Mucosa of rectum (tissue), 2 donors: ENCODE results near the gene FRA10AC1.
"Not testable (repeated sequence)": the region's sequence is repeated elsewhere in the genome, so short reads cannot be mapped to it uniquely, and the experiment has no call there.

Source experiments
- H3K27ac ChIP-seq, 2 donors: one replicate each; pipeline ENCODE4 v1.7.0; 2013; ENCODE audit warnings: inconsistent platforms in 2 of 2, low read depth in 2 of 2, low read length in 2 of 2
- H3K27me3 ChIP-seq, 2 donors: one replicate each; pipeline ENCODE4 v1.7.0; 2013; ENCODE audit warnings: low read length in 2 of 2; ENCODE audit not compliant: control insufficient read depth in 2 of 2, insufficient read depth in 2 of 2
- H3K36me3 ChIP-seq, 2 donors: one replicate each; pipeline ENCODE4 v1.7.0; 2013; ENCODE audit warnings: low read length in 2 of 2; ENCODE audit not compliant: control insufficient read depth in 2 of 2, insufficient read depth in 2 of 2
- H3K4me1 ChIP-seq, 2 donors: one replicate each; pipeline ENCODE4 v1.7.0; 2013; ENCODE audit warnings: low read length in 2 of 2, mild to moderate bottlenecking in 1 of 2; ENCODE audit not compliant: control insufficient read depth in 2 of 2, insufficient read depth in 2 of 2
- H3K4me3 ChIP-seq, 2 donors: one replicate each; pipeline ENCODE4 v1.7.0; 2013; ENCODE audit warnings: low read length in 2 of 2
- H3K9ac ChIP-seq, 2 donors: one replicate each; pipeline ENCODE4 v1.7.0; 2013; ENCODE audit warnings: low read length in 2 of 2, low read depth in 1 of 2, mild to moderate bottlenecking in 1 of 2
- H3K9me3 ChIP-seq, 2 donors: one replicate each; pipeline ENCODE4 v1.7.0; 2013; ENCODE audit warnings: low read length in 2 of 2; ENCODE audit not compliant: control insufficient read depth in 2 of 2
- donor health status: healthy.
- donor health status: Normal muscosa, but diverticular disease.

FRA10AC1 gene

GRCh38 chr10:93704451-93704850 is 2.1 kb upstream of the FRA10AC1 start:
- H3K27ac ChIP-seq, result no peak overlapping the region
- H3K27me3 ChIP-seq, result no peaks in the 10 kb centered on the region
- no peak overlapping the region for H3K4me3 ChIP-seq
- H3K9ac ChIP-seq, result no peak overlapping the region
- H3K4me1 ChIP-seq, result peaks cover 6 to 11% of the 10 kb centered on the region in 2 donors
- H3K9me3 ChIP-seq, result no peaks in the 10 kb centered on the region
- peaks cover under 1 to 1% of the 10 kb centered on the region in 2 donors for H3K36me3 ChIP-seq

- Histone ChIP-seq H3K4me1 (peaks cover 6 to 11% of the 10 kb centered on the region in 2 donors), H3K27ac (no peak overlapping the region), H3K27me3 (no peaks in the 10 kb centered on the region), H3K9me3 (no peaks in the 10 kb centered on the region), H3K36me3 (peaks cover 4 to 7% of the 10 kb centered on the region in 2 donors), H3K9ac (no peak overlapping the region), H3K4me3 (no peak overlapping the region)
Observed at GRCh38 chr10:93703841-93704240, 1.4 kb upstream of the FRA10AC1 start.

- Histone ChIP-seq H3K36me3 (peaks cover 8 to 10% of the 10 kb centered on the region in 2 donors), H3K27ac (peak overlapping the region; percentile 49 to 73), H3K27me3 (no peaks in the 10 kb centered on the region), H3K4me3 (peak overlapping the region; percentile 74 to 98), H3K9ac (peak overlapping the region; percentile 80 to 86), H3K4me1 (peaks cover 6 to 11% of the 10 kb centered on the region in 2 donors), H3K9me3 (no peaks in the 10 kb centered on the region)
Observed at GRCh38 chr10:93703066-93703465, 674 bp upstream of the FRA10AC1 start.

- Histone ChIP-seq H3K27me3 (no peaks in the 10 kb centered on the region), H3K9me3 (no peaks in the 10 kb centered on the region), H3K4me3 (peak overlapping the region; percentile 74 to 94), H3K9ac (peak overlapping the region; percentile 86 to 88), H3K36me3 (peaks cover 8 to 16% of the 10 kb centered on the region in 2 donors), H3K27ac (peak overlapping the region; percentile 49 to 73), H3K4me1 (peaks cover 6 to 11% of the 10 kb centered on the region in 2 donors)
Observed at GRCh38 chr10:93701866-93702209, 554 bp downstream of the FRA10AC1 start.

- H3K4me3 ChIP-seq, result no peak overlapping the region
- H3K36me3 ChIP-seq, result peaks cover 13 to 31% of the 10 kb centered on the region in 2 donors
Observed at GRCh38 chr10:93697207-93697606, 5.2 kb downstream of the FRA10AC1 start.

GRCh38 chr10:93696582-93696981 is 5.8 kb downstream of the FRA10AC1 start:
- not testable (repeated sequence) for H3K9me3 ChIP-seq, H3K4me1 ChIP-seq, H3K27ac ChIP-seq, H3K4me3 ChIP-seq, H3K9ac ChIP-seq, H3K27me3 ChIP-seq
- H3K36me3 ChIP-seq, result peaks cover 13 to 33% of the 10 kb centered on the region in 2 donors

More at GRCh38 chr10:93697207-93697606, 5.2 kb downstream of the FRA10AC1 start:
- no peak overlapping the region for H3K27ac ChIP-seq
- no peaks in the 10 kb centered on the region for H3K9me3 ChIP-seq
- no peaks in the 10 kb centered on the region for H3K27me3 ChIP-seq
- peaks cover 6% of the 10 kb centered on the region in 2 donors for H3K4me1 ChIP-seq
- H3K9ac ChIP-seq, result no peak overlapping the region

GRCh38 chr10:93695740-93696139 is 6.7 kb downstream of the FRA10AC1 start:
- Histone ChIP-seq H3K27me3 (no peaks in the 10 kb centered on the region), H3K27ac (no peak overlapping the region), H3K4me3 (no peak overlapping the region), H3K9ac (no peak overlapping the region), H3K9me3 (no peaks in the 10 kb centered on the region), H3K36me3 (peaks cover 13 to 33% of the 10 kb centered on the region in 2 donors), H3K4me1 (no peaks in the 10 kb centered on the region)

GRCh38 chr10:93687737-93688136 is 14.7 kb downstream of the FRA10AC1 start:
- Histone ChIP-seq H3K4me3 (no peak overlapping the region), H3K9ac (no peak overlapping the region), H3K27me3 (no peaks in the 10 kb centered on the region), H3K36me3 (peaks cover 8 to 12% of the 10 kb centered on the region in 2 donors), H3K27ac (no peak overlapping the region), H3K4me1 (no peaks in the 10 kb centered on the region), H3K9me3 (no peaks in the 10 kb centered on the region)

- Histone ChIP-seq H3K36me3 (peaks cover 17 to 29% of the 10 kb centered on the region in 2 donors), H3K9me3 (no peaks in the 10 kb centered on the region), H3K27me3 (no peaks in the 10 kb centered on the region), H3K4me3 (no peak overlapping the region), H3K27ac (no peak overlapping the region), H3K9ac (no peak overlapping the region), H3K4me1 (no peaks in the 10 kb centered on the region)
Observed at GRCh38 chr10:93680412-93681047, 21.9 kb downstream of the FRA10AC1 start.

- peaks cover 17 to 34% of the 10 kb centered on the region in 2 donors for H3K36me3 ChIP-seq
Observed at GRCh38 chr10:93678805-93679587, 23.4 kb downstream of the FRA10AC1 start.

More at GRCh38 chr10:93678805-93679587, 23.4 kb downstream of the FRA10AC1 start:
- Histone ChIP-seq H3K27ac (no peak overlapping the region), H3K4me3 (no peak overlapping the region), H3K9ac (no peak overlapping the region), H3K9me3 (no peaks in the 10 kb centered on the region), H3K4me1 (no peaks in the 10 kb centered on the region), H3K27me3 (no peaks in the 10 kb centered on the region)
